Measurements from ENCODE around the gene ARL6IP5.

The ARL6IP5 gene

GRCh38 chr3:69085833-69086722 lies 1.3 kb downstream of the ARL6IP5 start:
- peak; percentile 85 for DNase-seq (ENCODE audit: low read depth)

DNA sequence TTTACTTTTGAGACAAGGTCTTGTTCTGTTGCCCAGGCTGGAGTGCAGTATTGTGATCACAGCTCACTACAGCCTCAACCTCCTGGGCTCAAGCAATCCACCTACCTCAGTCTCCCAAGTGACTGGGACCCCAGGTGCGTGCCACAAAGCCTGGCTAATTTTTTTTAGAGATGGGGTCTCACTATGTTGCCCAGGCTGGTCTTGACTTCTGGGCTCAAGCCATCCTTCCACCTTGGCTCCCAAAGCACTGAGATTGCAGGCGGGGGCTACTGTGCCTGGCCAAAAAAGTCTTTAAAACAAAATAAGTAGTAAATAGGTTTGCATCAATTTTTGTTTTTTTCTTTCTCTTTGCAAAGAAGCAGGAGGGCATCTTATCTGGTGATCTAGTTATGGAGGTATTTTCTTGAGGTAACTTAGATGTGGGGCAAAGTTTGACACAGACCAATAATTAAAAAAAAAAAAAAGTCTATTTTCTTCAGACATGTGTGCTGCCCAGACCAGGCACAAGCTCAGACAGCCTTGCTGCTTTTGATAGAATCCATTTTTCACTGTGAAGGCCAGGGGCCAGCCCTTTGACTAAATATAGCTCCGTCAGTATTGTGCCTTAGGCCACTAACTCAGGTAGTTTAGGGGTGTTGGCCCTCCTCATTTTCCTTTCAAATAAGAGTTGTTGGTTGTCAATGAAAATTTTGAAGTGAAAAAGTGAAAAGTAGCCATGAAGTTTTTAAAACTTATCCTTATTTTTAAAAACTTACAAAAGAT lies 2.5 kb downstream of the ARL6IP5 start:
- no peak for DNase-seq (ENCODE audit: low read depth)

GRCh38 chr3:69088063-69088462 lies 3.3 kb downstream of the ARL6IP5 start:
- no peak for DNase-seq (ENCODE audit: low read depth)

DNA sequence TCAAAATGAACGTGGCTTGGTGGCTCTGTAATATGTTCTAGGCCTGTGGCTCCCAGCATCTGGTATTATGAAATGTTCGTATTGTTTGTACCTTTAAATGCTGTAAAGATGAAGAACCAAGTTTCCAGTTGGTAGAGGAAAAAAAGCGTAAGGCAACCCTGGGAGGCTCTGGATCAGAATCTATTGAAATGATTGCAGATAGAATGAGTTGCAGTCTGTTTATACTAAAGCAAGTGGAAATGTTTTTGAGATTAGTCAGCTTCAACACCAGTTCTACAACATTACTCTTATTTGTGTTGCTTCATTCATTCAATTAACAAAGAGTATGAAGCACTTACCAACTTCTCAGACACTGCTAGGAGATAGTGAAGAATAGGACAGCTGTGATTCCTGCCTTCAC lies 5.3 kb downstream of the ARL6IP5 start:
- no peak for DNase-seq (ENCODE audit: low read depth)

- no peak for DNase-seq (ENCODE audit: low read depth)
Measured at GRCh38 chr3:69091389-69092029, 6.8 kb downstream of the ARL6IP5 start.

DNA sequence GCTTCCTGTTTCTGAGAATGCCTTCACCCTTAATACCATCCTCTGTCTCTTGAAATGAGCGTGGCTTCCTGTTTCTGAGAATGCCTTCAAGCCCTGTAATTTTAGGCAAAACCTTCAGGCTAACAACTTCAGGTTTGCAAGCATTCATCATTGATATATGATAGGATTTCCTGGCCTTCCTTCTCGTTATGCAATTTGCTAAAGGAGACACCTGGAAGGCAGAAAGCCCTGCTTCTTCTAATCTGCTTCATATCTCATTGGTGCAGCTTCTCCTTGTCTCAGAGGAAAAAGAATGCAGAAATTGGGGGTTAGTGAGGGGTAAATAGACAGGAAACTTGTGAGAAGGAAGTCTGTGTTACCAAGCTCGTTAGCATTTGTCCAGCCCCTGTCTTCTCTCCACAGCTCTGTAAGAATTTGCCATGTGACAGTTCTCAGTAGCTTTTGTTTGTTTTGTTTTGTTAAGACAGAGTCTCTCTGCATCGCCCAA lies 7.3 kb downstream of the ARL6IP5 start:
- DNase-seq (ENCODE audit: low read depth): no peak

GRCh38 chr3:69094467-69095205 lies 9.9 kb downstream of the ARL6IP5 start:
- no peak for DNase-seq (ENCODE audit: low read depth)

DNA sequence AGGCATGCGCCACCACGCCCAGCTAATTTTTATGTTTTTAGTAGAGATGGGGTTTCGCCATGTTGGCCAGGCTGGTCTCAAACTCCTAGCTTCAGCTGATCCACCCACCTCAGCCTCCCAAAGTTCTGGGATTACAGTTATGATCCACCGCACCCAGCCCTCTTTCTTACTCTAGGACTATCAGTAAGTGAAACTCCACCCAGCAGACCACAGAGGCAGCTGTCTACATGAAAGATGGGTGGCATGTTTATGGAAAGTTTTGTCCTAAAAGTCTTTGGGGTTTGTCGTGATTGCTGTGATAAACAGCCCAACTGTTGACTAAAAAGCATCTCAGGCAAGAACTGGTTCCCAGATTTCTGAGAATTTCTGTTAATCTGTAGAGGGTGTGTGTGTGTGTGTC lies 10.9 kb downstream of the ARL6IP5 start:
- DNase-seq (ENCODE audit: low read depth): no peak

- DNase-seq (ENCODE audit: low read depth): no peak
Measured at GRCh38 chr3:69096299-69096698, 11.6 kb downstream of the ARL6IP5 start.

DNA sequence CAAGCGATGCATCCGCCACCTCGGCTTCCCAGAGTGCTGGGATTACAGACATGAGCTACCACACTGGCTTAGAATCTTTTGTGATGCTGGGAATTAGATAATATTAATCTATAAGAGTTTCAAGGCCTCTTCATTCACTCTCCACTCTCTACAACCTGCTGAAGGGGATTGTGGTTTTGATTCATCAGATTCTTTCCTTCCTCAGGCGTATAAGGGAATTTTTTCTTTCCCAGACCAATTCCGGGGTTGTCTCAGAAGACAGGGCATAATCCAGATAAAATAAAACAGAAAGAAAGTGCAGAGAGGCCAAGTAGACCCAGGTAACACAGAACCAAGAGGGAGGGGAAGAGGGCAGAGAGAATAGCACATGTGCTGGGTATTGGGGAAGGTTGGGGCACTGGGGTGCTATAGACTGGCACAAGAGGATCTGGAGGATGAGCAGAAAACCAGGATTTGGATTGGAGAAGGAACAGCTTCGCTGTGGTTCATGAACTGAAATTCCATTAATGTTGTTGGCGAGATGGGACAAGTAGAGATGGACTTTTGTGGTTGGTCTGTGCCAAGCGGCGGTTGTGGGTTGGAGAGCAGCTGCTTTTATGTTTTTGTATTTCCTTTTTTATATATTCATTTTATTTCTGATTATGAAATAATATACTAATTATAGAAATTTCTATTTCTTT lies 12.8 kb downstream of the ARL6IP5 start:
- DNase-seq (ENCODE audit: low read depth): no peak

DNA sequence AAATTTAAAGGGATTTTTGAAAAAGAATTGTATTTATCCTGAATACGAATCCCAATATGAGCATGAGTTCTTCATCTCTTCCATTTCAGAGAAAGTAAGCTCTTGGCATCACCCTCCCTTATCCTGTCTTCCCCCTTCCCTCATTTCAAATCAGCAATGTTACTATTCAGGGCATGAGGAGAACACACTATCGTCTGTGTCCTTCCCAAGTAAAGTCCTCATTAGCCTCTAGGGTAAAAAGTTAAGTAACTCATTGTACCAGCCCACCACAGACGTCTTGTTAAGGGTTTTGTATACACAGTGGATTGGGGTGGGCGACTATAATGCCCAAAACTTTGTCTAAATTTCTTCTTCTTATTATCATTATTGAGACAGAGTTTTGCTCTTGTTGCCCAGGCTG lies 14.8 kb downstream of the ARL6IP5 start:
- DNase-seq (ENCODE audit: low read depth): no peak

- no peak for DNase-seq (ENCODE audit: low read depth)
Measured at GRCh38 chr3:69102384-69102783, 17.6 kb downstream of the ARL6IP5 start.

DNA sequence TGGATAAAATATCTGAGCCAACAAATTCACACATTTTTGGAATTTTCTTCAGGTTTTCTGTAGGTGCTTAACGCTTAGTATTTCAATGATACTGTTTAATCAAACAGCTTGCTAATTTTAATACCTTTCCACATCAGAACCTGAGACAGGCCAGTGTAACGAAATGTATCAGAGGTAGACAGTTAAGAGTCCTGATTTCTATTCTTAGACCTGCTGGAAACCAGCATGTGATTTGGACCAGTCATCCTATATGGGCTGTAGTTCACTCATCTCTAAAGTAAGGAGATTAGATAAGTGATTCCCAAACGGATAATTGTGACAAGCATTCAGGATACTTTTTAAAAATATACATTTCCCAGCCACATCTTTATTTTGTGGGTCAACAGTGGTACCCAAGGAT lies 18.4 kb downstream of the ARL6IP5 start:
- DNase-seq (ENCODE audit: low read depth): no peak

DNA sequence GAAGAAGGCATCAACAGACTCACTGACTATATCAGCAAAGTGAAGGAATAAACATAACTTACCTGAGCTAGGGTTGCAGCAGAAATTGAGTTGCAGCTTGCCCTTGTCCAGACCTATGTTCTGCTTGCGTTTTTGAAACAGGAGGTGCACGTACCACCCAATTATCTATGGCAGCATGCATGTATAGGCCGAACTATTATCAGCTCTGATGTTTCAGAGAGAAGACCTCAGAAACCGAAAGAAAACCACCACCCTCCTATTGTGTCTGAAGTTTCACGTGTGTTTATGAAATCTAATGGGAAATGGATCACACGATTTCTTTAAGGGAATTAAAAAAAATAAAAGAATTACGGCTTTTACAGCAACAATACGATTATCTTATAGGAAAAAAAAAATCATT lies 19.8 kb downstream of the ARL6IP5 start:
- no peak for DNase-seq (ENCODE audit: low read depth)

DNA sequence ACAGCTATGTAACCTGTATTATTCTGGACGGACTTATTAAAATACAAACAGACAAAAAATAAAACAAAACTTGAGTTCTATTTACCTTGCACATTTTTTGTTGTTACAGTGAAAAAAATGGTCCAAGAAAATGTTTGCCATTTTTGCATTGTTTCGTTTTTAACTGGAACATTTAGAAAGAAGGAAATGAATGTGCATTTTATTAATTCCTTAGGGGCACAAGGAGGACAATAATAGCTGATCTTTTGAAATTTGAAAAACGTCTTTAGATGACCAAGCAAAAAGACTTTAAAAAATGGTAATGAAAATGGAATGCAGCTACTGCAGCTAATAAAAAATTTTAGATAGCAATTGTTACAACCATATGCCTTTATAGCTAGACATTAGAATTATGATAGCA lies 20.6 kb downstream of the ARL6IP5 start:
- DNase-seq (ENCODE audit: low read depth): no peak

DNA sequence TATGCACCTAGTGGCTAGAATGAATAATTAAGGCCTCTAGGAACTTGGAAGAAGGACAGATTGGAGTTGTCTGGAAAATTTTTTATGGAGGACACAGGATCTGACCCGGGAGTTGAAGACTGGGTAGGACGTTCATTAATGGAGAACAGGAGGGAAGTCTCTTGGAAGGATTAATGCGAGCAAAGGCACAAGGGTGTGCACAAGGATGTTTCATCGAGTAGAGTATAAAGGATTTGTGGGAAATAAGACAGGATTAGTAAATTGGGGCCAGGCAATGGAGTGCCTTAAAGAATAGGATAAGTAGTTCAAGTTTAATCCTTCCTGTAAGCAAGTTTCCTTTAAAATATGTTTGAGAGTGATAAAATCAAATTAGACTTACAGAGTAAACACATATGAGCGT lies 23.1 kb downstream of the ARL6IP5 start:
- no peak for DNase-seq (ENCODE audit: low read depth)

DNA sequence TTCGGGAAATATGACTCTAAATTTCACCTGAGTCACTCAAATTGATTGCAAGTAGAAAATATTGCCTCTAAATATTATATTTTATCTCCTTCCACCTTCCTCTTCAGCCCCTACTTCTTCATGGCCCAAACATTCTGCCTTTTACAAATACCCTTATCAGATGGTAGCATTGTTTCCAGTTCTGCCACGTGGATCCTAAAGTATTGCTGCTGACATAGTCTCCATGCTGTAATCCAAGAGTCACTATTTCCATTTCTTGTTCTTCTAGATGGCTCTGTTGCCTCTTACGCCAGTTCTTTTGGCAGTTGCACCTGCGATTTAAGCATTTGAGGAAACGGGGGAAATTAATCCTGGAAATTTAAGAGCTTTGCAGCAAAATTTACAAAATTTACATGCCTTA lies 24.1 kb downstream of the ARL6IP5 start:
- no peak for DNase-seq (ENCODE audit: low read depth)

DNA sequence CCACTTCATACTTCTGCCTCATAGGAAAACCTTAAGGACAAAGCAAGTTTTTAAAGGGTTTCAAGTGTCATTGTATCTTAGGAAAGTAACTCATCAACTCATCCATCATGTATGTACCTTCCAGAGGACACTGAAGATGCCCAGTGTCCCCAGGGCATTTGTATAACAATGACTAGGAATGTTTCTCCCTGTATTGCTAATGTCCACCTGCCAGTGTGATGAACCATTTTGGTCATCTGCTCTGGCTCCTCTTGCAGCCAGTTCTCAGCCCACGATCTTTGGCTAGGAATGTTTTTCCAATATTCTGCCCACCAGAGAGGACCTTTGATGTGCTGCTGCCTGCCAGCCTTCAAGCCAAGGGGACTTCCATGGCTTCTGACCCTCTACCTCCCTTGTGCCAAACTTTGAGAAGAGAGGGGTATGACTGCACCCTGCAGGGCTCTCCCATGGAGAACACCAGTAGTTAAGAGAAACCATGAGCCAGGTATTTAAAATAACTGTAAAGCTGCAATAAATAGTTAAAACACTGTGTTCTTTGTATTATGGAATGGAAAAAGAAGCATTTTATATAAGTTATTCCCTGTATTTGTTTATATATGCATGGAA lies 26.3 kb downstream of the ARL6IP5 start:
- DNase-seq (ENCODE audit: low read depth): no peak

DNA sequence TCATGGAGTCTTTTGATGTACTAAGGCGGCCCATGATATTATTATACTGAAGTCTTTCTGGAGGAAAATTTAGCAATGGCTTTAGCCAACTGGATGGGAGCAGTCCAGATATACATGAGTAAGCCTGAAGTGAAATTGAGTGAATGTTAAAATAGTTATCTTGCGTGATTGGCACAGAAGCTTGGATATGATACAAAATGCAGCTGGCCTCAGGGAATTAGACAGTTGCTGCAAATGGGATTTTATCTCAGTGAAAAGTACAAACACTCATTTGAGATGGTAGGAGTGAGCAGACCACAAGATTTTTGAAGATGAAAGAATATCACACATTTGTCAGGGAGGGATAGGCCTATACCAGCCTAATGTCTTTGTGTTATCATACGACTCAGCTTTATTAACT lies 28.8 kb downstream of the ARL6IP5 start:
- no peak for DNase-seq (ENCODE audit: low read depth)

GRCh38 chr3:69115731-69116130 lies 31.0 kb downstream of the ARL6IP5 start:
- no peak for DNase-seq (ENCODE audit: low read depth)

GRCh38 chr3:69116162-69116561 lies 31.4 kb downstream of the ARL6IP5 start:
- DNase-seq (ENCODE audit: low read depth): no peak

Data from HS-27A (cell line).